ENCODE measurements around the gene AJUBA. TPM values are rescaled to one million over a fixed set of nuclear protein-coding genes. Genes with fewer than 3 reads are reported as not detected.

AJUBA gene
- total RNA-seq, 1 experiment from 2014 or later: 28.8 TPM

- TF ChIP-seq MYBL2 (CRISPR knock-in tag; IDR thresholded peaks at IDR 0.05): peak; percentile 58; the same call in 1 of the 2 replicates
- 0 out of 2 replicates have a peak, but pooled peaks have one; percentile 9 for TF ChIP-seq E2F4 (CRISPR knock-in tag; IDR thresholded peaks at IDR 0.05; ENCODE audit: borderline replicate concordance, low read depth)
- TF ChIP-seq ATF2 (CRISPR knock-in tag; IDR thresholded peaks at IDR 0.05; ENCODE audit: borderline replicate concordance, low read depth): no peak
- 0 out of 2 replicates have a peak, but pooled peaks have one; percentile 38 for TF ChIP-seq ESRRA (CRISPR knock-in tag; IDR thresholded peaks at IDR 0.05; ENCODE audit: borderline replicate concordance)
- 0 out of 2 replicates have a peak, but pooled peaks have one; percentile 47 for TF ChIP-seq KAT7 (CRISPR knock-in tag; IDR thresholded peaks at IDR 0.05; ENCODE audit: borderline replicate concordance)
- peak; percentile 21; the same call in 1 of the 2 replicates for TF ChIP-seq PREB (CRISPR knock-in tag; IDR thresholded peaks at IDR 0.05; ENCODE audit: borderline replicate concordance)
- TF ChIP-seq IRF2 (CRISPR knock-in tag; IDR thresholded peaks at IDR 0.05; ENCODE audit: borderline replicate concordance, low read depth): no peak
- TF ChIP-seq JUN (CRISPR knock-in tag; IDR thresholded peaks at IDR 0.05): 0 out of 2 replicates have a peak, but pooled peaks have one; percentile 7
- peak; percentile 42; the same call in 1 of the 2 replicates for TF ChIP-seq ARID4B (CRISPR knock-in tag; IDR thresholded peaks at IDR 0.05; ENCODE audit: borderline replicate concordance)
- TF ChIP-seq FOXP4 (CRISPR knock-in tag; IDR thresholded peaks at IDR 0.05): peak; percentile 63; the same call in 1 of the 2 replicates
- TF ChIP-seq RELA (CRISPR knock-in tag; IDR thresholded peaks at IDR 0.05; ENCODE audit: borderline replicate concordance): peak; percentile 64; the same call in 1 of the 2 replicates
Observed at GRCh38 chr14:22981090-22981875, 1.1 kb downstream of the AJUBA start (continued).

- Mint-ChIP-seq H3K4me3 (peak overlapping the region; percentile 71), H3K27me3 (ENCODE audit: low read depth) (no peaks in the 10 kb centered on the region; the same call in none of the 2 replicates), H3K27ac (no peak overlapping the region), H3K36me3 (peaks cover 30% of the 10 kb centered on the region), H3K9me3 (peaks cover 6% of the 10 kb centered on the region), H3K4me1 (peaks cover 48% of the 10 kb centered on the region)
- DNase-seq (ENCODE audit: low spot score): peak; percentile 76
- ChIA-PET POLR2A (interaction anchor here (0.8 to 1.3 kb wide), 2 partner anchors 24 to 78 kb away, joined by 3 to 4 read pairs; partner anchors contain the start of gene HAUS4), CTCF (interaction anchor here (1.1 to 3.7 kb wide), 5 partner anchors 9 to 76 kb away, joined by 4 to 50 read pairs (median 32); partner anchors contain the start of genes CDH24, PRMT5 and PSMB11)
- ATAC-seq: peak; percentile 2
- no peak for TF ChIP-seq ATF2 (CRISPR knock-in tag; IDR thresholded peaks at IDR 0.05; ENCODE audit: borderline replicate concordance, low read depth)
- TF ChIP-seq TEAD1 (CRISPR knock-in tag; IDR thresholded peaks at IDR 0.05): peak; percentile 94; the same call in 1 of the 2 replicates
- no peak for TF ChIP-seq CDX4 (CRISPR knock-in tag; IDR thresholded peaks at IDR 0.05; ENCODE audit: borderline replicate concordance)
- no peak for TF ChIP-seq ZNF671 (CRISPR knock-in tag; IDR thresholded peaks at IDR 0.05)
- peak; percentile 84; the same call in 1 of the 2 replicates for TF ChIP-seq TEAD4 (CRISPR knock-in tag; IDR thresholded peaks at IDR 0.05)
- TF ChIP-seq NFE2L1 (CRISPR knock-in tag; IDR thresholded peaks at IDR 0.05): no peak
- no peak for TF ChIP-seq IRF2 (CRISPR knock-in tag; IDR thresholded peaks at IDR 0.05; ENCODE audit: borderline replicate concordance, low read depth)
- TF ChIP-seq ZNF263 (CRISPR knock-in tag; IDR thresholded peaks at IDR 0.05; ENCODE audit: low read depth): no peak
Observed at GRCh38 chr14:22980672-22981089, 1.7 kb downstream of the AJUBA start.

Measured in WTC11 (cell line).